Fibroblast of skin of back (primary cell): ENCODE results near the gene ASGR1.
"Not testable (repeated sequence)": the region's sequence is repeated elsewhere in the genome, so short reads cannot be mapped to it uniquely, and the experiment has no call there.

ENCODE experiments used
- DNase-seq: peaks from one replicate; pipeline ENCODE4 v3.0.0-alpha.2; 2013

The ASGR1 gene

GRCh38 chr17:7158424-7158823 is 20.7 kb downstream of the ASGR1 start:
- not testable (repeated sequence) for DNase-seq

GRCh38 chr17:7156342-7156940 is 22.7 kb downstream of the ASGR1 start:
- no peak for DNase-seq

GRCh38 chr17:7147772-7148171 is 31.4 kb downstream of the ASGR1 start:
- DNase-seq: no peak

DNA sequence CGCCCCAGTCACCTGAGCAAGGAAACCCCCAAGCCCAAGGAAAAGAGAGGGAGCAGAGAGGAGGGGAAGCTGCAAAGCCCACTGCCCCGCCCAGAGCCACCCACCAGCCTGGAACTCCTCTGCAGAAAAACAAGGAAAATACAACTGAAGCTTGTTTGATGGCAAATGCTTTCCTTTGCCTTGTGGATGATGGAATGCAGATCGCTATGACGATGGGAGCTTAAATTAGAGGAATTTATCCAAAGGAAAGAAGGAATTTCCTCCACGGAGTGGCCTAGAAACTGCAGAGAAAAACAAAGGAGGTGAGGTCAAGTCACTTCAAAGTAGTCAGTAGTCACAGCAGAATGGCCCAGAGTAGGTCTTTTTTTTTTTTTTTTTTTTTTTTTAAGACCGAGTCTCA is 33.1 kb downstream of the ASGR1 start:
- DNase-seq: peak; percentile 42

DNA sequence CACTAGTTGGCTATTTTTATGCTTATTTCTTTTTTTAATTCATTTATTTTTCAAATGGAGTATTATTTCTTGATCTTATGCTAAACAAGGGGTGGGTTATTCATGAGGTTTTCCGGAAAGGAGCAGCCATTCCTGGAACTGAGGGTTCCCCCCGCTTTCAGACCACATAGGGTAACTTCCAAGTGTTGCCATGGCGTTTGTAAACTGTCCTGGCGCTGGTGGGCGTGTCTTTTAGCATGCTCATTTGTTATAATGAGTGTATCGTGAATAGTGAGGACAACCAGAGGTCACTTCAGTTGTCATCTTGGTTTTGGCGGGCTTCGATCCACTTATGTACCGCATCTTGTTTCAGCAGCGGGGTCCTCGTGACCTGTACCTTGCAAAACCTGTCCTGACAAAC is 35.0 kb downstream of the ASGR1 start:
- no peak for DNase-seq

DNA sequence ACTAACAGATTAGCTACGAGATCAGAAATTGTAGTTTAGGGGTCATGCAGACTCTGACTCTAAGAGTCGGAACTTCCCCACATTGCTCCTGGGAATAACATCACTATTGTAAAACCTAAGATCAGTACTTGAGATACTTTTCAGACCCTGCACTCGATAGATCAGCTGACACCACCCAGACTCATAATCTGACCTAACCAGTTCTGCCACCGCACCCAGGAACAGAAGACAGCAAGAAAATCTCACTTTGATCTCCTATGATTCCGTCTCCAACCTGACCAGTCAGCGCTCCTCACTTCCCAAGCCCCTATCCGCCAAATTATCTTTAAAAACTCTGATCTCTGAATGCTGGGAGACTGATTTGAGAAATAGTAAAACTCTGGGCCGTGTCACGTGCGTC is 37.3 kb downstream of the ASGR1 start:
- DNase-seq: no peak

DNA sequence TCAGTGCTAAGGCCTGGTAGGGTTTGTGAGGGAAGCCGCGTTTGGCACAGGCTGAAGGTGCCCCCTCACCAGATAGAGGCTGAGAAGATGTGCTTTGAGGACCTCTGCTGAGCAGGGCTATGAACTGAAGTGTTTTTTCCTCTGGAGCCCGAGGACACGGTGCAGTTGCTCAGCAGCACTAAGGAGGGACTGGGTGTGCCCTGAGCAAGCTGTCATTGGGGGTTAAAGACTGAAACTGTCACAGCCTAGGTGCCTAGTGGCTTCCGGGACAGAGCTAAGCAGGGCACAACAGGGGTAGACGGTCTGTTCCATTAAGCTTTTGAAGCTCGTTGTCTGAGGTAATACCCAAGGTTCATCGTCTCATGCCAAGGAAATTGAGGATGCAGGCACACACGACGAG is 39.8 kb downstream of the ASGR1 start:
- DNase-seq: no peak

- no peak for DNase-seq
Measured at GRCh38 chr17:7138800-7139381, 40.3 kb downstream of the ASGR1 start.

GRCh38 chr17:7137171-7137943 is 41.8 kb downstream of the ASGR1 start:
- DNase-seq: no peak

DNA sequence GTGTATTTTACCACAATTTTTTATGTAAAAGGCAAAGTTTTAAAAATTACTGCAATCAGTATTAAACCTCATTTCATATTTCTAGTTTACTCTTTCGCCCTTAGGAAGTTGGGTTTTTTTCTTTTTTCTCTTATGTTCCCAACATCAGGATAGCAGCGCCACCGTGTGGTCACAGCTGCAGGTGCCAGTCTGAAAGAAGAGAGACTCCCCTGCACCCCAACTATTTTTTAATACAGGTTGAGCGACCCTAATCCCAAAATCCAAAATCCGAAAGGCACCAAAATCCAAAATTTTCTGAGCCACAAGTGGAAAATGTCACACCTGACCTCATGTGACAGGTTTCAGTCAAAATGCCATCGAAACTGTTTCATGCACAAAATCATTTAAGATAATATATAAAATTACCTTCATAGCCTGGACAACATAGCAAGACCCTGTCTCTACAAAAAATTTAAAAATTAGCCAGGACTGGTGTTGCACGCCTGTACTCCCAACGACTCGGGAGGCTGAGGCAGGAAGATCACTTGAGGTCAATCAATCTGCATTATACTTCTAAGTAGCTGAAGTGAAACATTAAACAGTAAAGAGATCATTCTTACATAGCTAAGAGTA is 42.8 kb downstream of the ASGR1 start:
- peak; percentile 53 for DNase-seq

DNA sequence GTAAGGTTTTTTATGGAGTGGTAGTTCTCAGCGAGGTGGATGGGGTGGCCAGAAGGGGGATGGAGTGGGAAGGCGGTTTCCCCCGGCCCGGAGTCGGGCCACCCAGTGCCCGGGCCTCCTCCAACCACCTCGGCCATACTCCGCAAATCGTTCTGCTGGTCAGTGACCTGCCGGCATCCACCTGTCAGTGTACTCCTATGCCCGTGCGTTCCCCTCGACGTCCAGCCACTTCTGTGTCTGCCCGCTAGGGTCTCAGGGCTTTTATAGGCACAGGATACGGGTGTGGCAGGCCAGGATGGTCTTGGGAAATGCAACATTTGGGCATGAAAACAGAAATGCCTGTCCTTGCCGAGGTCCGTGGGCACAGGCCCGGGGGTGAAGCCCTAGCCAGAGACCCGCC is 45.3 kb downstream of the ASGR1 start:
- no peak for DNase-seq

DNA sequence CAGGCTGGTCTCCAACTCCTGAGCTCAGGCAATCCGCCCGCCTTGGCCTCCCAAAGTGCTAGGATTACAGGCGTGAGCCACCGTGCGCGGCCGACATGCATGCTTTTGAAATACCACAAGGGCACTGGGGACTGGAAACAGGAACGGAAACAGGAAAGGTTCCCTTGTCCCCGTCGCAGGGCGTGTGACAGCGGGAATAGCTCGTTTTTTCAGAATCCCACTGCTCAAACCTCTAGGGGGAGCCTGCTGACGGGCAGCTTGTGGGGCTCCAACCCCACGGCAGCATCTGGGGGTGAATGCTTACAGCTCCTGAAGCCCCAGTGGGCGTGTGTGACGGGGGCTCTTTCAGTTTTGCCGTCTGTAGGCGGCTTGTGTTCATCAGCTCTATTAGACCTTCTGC is 45.7 kb downstream of the ASGR1 start:
- peak; percentile 13 for DNase-seq

GRCh38 chr17:7132511-7133094 is 46.6 kb downstream of the ASGR1 start:
- DNase-seq: no peak

DNA sequence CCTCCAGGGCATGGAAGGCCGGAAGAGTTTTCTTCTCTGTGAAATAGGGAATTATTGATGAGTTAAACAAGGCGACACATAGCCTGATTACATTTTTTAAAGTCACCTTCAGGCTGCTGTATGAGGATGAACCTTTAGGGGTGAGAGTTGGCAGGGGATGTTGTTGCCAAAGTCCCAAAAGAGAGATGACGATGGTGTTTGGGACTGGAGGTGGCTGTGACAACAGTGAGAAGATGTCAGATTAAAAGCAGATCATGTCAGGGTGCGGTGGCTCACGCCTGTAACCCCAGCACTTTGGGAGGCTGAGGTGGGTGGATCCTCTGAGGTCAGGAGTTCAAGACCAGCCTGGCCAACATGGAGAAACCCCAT is 47.8 kb downstream of the ASGR1 start:
- no peak for DNase-seq

- DNase-seq: no peak
Measured at GRCh38 chr17:7130621-7131422, 48.3 kb downstream of the ASGR1 start.

DNA sequence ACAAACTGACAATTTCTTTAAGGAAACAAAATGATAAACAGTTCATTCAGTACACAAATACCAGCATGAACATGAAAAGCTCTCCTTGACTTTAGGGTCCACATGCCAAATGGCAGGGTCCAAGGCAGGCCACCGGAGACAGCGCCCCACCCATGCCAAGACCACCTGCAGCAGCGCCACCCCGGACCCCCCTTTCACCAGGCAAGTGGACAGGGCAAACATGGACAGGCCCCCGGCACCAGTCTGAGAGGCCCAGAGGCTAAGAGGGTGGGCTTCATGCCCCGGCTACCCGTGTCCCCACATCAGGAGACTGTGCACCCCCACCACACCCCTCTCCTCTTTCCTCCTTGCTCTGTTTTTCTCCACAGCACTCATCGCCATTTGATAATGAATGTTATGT is 49.9 kb downstream of the ASGR1 start:
- no peak for DNase-seq

- DNase-seq: no peak
Measured at GRCh38 chr17:7128160-7128559, 51.0 kb downstream of the ASGR1 start.

DNA sequence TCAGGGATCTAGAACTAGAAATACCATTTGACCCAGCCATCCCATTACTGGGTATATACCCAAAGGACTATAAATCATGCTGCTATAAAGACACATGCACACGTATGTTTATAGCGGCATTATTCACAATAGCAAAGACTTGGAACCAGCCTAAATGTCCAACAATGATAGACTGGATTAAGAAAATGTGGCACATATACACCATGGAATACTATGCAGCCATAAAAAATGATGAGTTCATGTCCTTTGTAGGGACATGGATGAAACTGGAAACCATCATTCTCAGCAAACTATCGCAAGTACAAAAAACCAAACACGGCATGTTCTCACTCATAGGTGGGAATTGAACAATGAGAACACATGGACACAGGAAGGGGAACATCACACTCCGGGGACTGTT is 51.7 kb downstream of the ASGR1 start:
- DNase-seq: not testable (repeated sequence)

GRCh38 chr17:7126386-7126785 is 52.8 kb downstream of the ASGR1 start:
- DNase-seq: not testable (repeated sequence)

GRCh38 chr17:7124923-7125322 is 54.2 kb downstream of the ASGR1 start:
- DNase-seq: no peak

GRCh38 chr17:7123844-7124243 is 55.3 kb downstream of the ASGR1 start:
- DNase-seq: no peak
